ENCODE measurements around the gene AKR1B1. TPM values are rescaled to one million over a fixed set of nuclear protein-coding genes. Genes with fewer than 3 reads are reported as not detected.

The AKR1B1 gene
- total and polyA plus RNA-seq, 2 donors (not counting 3 experiments of a cell fraction or from before 2014, with no cell fraction given) = 159 to 193 TPM

DNA sequence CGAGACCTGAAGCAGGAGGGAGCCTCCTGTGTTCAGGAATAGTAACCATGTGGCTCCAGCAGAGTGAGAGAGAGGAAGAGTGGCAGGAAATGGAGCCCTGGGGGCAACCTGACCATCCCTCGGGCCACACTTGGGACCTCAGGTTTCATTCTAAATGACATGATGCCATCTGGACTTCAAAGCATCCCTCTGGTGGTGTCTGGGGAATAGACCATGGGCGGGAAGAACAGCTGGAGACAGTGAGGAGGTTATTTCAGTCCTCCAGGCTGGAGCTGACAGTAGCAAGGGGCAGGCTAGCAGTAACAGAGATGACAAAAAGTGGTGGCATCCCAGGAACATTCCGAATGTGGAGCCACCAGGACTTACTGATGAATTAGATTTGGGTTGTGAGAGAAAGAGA is 44.8 kb downstream of the AKR1B1 start:
- dilution Hi-C loops (cut with MboI; ENCODE audit: extremely low pct_ligation_motif_present, low sequenced_read_pairs) (no loop called here), intact Hi-C loops (cut with micrococcal nuclease) (no loop called here)
- Histone ChIP-seq H2AFZ (ENCODE audit: low read depth, low read length) (no peak overlapping the region), H3K27ac (ENCODE audit: insufficient read depth, low read depth, low read length) (no peak overlapping the region), H3K4me1 (ENCODE audit: control insufficient read depth, extremely low read depth, insufficient read depth, low read length) (no peaks in the 10 kb centered on the region), H3K9ac (replicated peaks; ENCODE audit: extremely low read depth, insufficient read depth, low read length) (no peak overlapping the region), H3K9me1 (replicated peaks; ENCODE audit: control insufficient read depth, extremely low read depth, insufficient read depth, low read length) (no peaks in the 10 kb centered on the region), H4K20me1 (replicated peaks; ENCODE audit: control insufficient read depth, extremely low read depth, insufficient read depth, low read length) (no peaks in the 10 kb centered on the region), H3K4me3 (replicated peaks in 1 of 3; ENCODE audit: insufficient read depth in 1 of 3, low read depth in 1 of 3, low read length in 3 of 3) (no peak overlapping the region), H3K27me3 (ENCODE audit: control insufficient read depth in 2 of 2, insufficient read depth in 2 of 2, low read length in 2 of 2) (peaks cover 0 to 1% of the 10 kb centered on the region in 2 experiments), H3K4me2 (ENCODE audit: insufficient read depth, low read length) (no peak overlapping the region), H3K79me2 (ENCODE audit: control insufficient read depth, insufficient read depth, low read length) (no peaks in the 10 kb centered on the region), H3K9me3 (replicated peaks; ENCODE audit: control insufficient read depth, insufficient read depth, low read length) (no peaks in the 10 kb centered on the region), H3K36me3 (ENCODE audit: control insufficient read depth in 2 of 2, extremely low read depth in 1 of 2, insufficient read depth in 2 of 2, low read length in 2 of 2) (no peaks in the 10 kb centered on the region)
- TF ChIP-seq MYC (IDR thresholded peaks at IDR 0.05; ENCODE audit: low read depth, low read length) (no peak), JUN (IDR thresholded peaks at IDR 0.05; ENCODE audit: borderline replicate concordance, insufficient read depth, insufficient read length, low read depth) (no peak), POLR2AphosphoS5 (IDR thresholded peaks at IDR 0.05; ENCODE audit: insufficient read depth, low read depth, low read length) (no peak), EZH2 (IDR thresholded peaks at IDR 0.05; ENCODE audit: borderline replicate concordance, low read depth, low read length, severe bottlenecking) (no peak), FOS (IDR thresholded peaks at IDR 0.05; ENCODE audit: borderline replicate concordance, insufficient read depth, low read length) (no peak), GATA2 (IDR thresholded peaks at IDR 0.05; ENCODE audit: insufficient read depth, insufficient read length, low read depth, low read length) (no peak), POLR2A (IDR thresholded peaks at IDR 0.05; ENCODE audit: low read depth, low read length) (no peak)
- TF ChIP-seq, protein P1, sequence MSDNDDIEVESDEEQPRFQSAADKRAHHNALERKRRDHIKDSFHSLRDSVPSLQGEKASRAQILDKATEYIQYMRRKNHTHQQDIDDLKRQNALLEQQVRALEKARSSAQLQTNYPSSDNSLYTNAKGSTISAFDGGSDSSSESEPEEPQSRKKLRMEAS (IDR thresholded peaks at IDR 0.05; ENCODE audit: insufficient read depth, insufficient read length) = no peak
- TF ChIP-seq, protein P2, sequence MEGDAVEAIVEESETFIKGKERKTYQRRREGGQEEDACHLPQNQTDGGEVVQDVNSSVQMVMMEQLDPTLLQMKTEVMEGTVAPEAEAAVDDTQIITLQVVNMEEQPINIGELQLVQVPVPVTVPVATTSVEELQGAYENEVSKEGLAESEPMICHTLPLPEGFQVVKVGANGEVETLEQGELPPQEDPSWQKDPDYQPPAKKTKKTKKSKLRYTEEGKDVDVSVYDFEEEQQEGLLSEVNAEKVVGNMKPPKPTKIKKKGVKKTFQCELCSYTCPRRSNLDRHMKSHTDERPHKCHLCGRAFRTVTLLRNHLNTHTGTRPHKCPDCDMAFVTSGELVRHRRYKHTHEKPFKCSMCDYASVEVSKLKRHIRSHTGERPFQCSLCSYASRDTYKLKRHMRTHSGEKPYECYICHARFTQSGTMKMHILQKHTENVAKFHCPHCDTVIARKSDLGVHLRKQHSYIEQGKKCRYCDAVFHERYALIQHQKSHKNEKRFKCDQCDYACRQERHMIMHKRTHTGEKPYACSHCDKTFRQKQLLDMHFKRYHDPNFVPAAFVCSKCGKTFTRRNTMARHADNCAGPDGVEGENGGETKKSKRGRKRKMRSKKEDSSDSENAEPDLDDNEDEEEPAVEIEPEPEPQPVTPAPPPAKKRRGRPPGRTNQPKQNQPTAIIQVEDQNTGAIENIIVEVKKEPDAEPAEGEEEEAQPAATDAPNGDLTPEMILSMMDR (IDR thresholded peaks at IDR 0.05; ENCODE audit: extremely low read depth in 1 of 2, insufficient read depth in 1 of 2, low read depth in 1 of 2, low read length in 2 of 2) = no peak
- ChIA-PET CTCF (no interaction called here), POLR2A (no interaction called here)
- no TSS peak for BruUV-seq (replicated peaks)
- no peak for FAIRE-seq
- DNase-seq (ENCODE audit: low read depth, low spot score) = no peak

Data from endothelial cell of umbilical vein (primary cell).